Stomach (tissue), 9 donors: ENCODE data around the gene FEV. TPM values are rescaled to one million over a fixed set of nuclear protein-coding genes. Genes with fewer than 3 reads are reported as not detected.

Source experiments
- DNase-seq, 2 donors: peaks; one replicate each; pipeline versions ENCODE4 v3.0.0 to v3.0.0-alpha.2; 2013 to 2019
- H3K27ac ChIP-seq, 5 donors: fragments of 200-600 bp in 4 of 5; sonication (generic) in 4 of 5; one replicate each; pipeline ENCODE4 v1.5.1; 2013 to 2019; ENCODE audit warnings: mild to moderate bottlenecking in 1 of 5, moderate library complexity in 1 of 5
- H3K27me3 ChIP-seq, 3 donors: fragments of 200-600 bp; sonication (generic); one replicate each; pipeline ENCODE4 v1.5.1; 2017 to 2019; ENCODE audit warnings: mixed run types in 1 of 3
- H3K36me3 ChIP-seq, 4 donors: fragments of 200-600 bp; sonication (generic); 1 replicate in 3 of 4; 2 replicates in 1 of 4; pipeline ENCODE4 v1.5.1; 2016 to 2019
- H3K4me1 ChIP-seq, 4 donors: fragments of 200-600 bp; sonication (generic); one replicate each; pipeline ENCODE4 v1.5.1; 2016 to 2019
- H3K4me3 ChIP-seq, 4 donors: fragments of 200-600 bp; sonication (generic) in 3 of 4; one replicate each; pipeline ENCODE4 v1.5.1; 2016 to 2019; ENCODE audit warnings: mild to moderate bottlenecking in 1 of 4
- H3K9me3 ChIP-seq, 4 donors: fragments of 200-600 bp; sonication (generic); one replicate each; pipeline ENCODE4 v1.5.1; 2016 to 2019
- CTCF ChIP-seq, 7 experiments: fragments of 450-650 bp in 4 of 7; fragments of 200-600 bp in 3 of 7; sonication (generic) in 3 of 7; IDR thresholded peaks; one replicate each; pipeline ENCODE4 v1.5.1; 2016 to 2019; ENCODE audit warnings: antibody characterized with exemption in 7 of 7, control low read depth in 2 of 7, mild to moderate bottlenecking in 1 of 7
- EP300 ChIP-seq: sonication (generic); formaldehyde crosslinking; IDR thresholded peaks from one replicate; pipeline ENCODE4 v1.6.1; 2017; ENCODE audit warnings: antibody characterized with exemption
- POLR2A ChIP-seq, 4 donors: fragments of 450-650 bp; IDR thresholded peaks; one replicate each; pipeline ENCODE4 v1.6.1; 2016; ENCODE audit warnings: antibody characterized with exemption in 4 of 4, control low read depth in 2 of 4, mild to moderate bottlenecking in 1 of 4, moderate library complexity in 1 of 4
- POLR2AphosphoS5 ChIP-seq, 3 donors: sonication (generic); formaldehyde crosslinking; IDR thresholded peaks; one replicate each; pipeline ENCODE4 v1.6.1; 2016; ENCODE audit warnings: antibody characterized with exemption in 3 of 3
- WGBS, 5 donors: extraction: QIAGEN DNeasy Blood & Tissue Kit in 3 of 5; methylation state at CpG; one replicate each; pipeline versions ENCODE4 v1.1.5 to v1.1.7; 2013 to 2018; 5-methylcytosine and 5-hydroxymethylcytosine counted together
- intact Hi-C: fragments of 100-400 bp; cut with DNase I; formaldehyde crosslinking; loops from one replicate; pipeline ENCODE4 v1.15.1; 2023; ENCODE audit warnings: low total_unique reads
- polyA plus RNA-seq, 3 donors: library from polyadenylated mRNA; stranded (reverse); fragments of 200-250 nt; gene quantifications; one replicate each; pipeline ENCODE4 v1.2.3, GENCODE V29; 2013
- total RNA-seq, 5 donors: library from RNA; depleted of rRNA; stranded (reverse); fragments of >200 nt; gene quantifications; one replicate each; pipeline versions ENCODE4 v1.1.0 to v1.2.3, GENCODE V29; 2014 to 2016
- donor health status: healthy with polysubstance abuse.
- donor health status: Bipolar disorder and iron deficiency.
- donor health status: healthy.

FEV gene
- total and polyA plus RNA-seq, 8 donors = 0.28 to 6.4 (median 1.1) TPM; not detected in 4

- peak overlapping the region; percentile 23 to 47 (median 33) for H3K4me3 ChIP-seq
- no peaks in the 10 kb centered on the region for H3K9me3 ChIP-seq
- 1 to 3% (median 2%) methylated on average over 19 to 69 of the region's 69 CpGs for WGBS, 5 donors
- intact Hi-C loops = no loop called here
- DNase-seq = peak; percentile 52 to 80
- no peak for TF ChIP-seq CTCF (IDR thresholded peaks at IDR 0.05)
- no peak for TF ChIP-seq EP300
- no peak for TF ChIP-seq POLR2A (IDR thresholded peaks at IDR 0.05)
- no peak for TF ChIP-seq POLR2AphosphoS5 (IDR thresholded peaks at IDR 0.05)
- H3K27ac ChIP-seq = no peak overlapping the region
- H3K4me1 ChIP-seq = peaks cover 37 to 60% (median 53%) of the 10 kb centered on the region in 4 donors
- no peaks in the 10 kb centered on the region for H3K36me3 ChIP-seq
- peaks cover 46 to 100% (median 86%) of the 10 kb centered on the region in 3 donors for H3K27me3 ChIP-seq
Measured at GRCh38 chr2:218981881-218982585, 3.0 kb downstream of the FEV start.

GRCh38 chr2:218981390-218981880, 3.5 kb downstream of the FEV start:
- 2 to 4% (median 3%) methylated on average over 30 to 46 of the region's 46 CpGs for WGBS, 5 donors
- Histone ChIP-seq H3K36me3 (no peaks in the 10 kb centered on the region), H3K4me1 (peaks cover 37 to 60% (median 53%) of the 10 kb centered on the region in 4 donors), H3K27me3 (peaks cover 46 to 99% (median 80%) of the 10 kb centered on the region in 3 donors), H3K4me3 (peak overlapping the region; percentile 23 to 47 (median 33)), H3K9me3 (no peaks in the 10 kb centered on the region), H3K27ac (no peak overlapping the region)
- no peak for TF ChIP-seq POLR2A (IDR thresholded peaks at IDR 0.05)
- DNase-seq = no peak
- intact Hi-C loops = no loop called here

GRCh38 chr2:218980735-218981389, 4.1 kb downstream of the FEV start:
- WGBS, 5 donors = 4 to 5% (median 4%) methylated on average over 25 to 26 of the region's 26 CpGs
- intact Hi-C loops = no loop called here
- no peak for DNase-seq
- H3K4me1 ChIP-seq = peaks cover 37 to 60% (median 53%) of the 10 kb centered on the region in 4 donors
- no peak overlapping the region for H3K27ac ChIP-seq
- no peak for TF ChIP-seq EP300
- no peak for TF ChIP-seq POLR2AphosphoS5 (IDR thresholded peaks at IDR 0.05)
- no peak for TF ChIP-seq CTCF (IDR thresholded peaks at IDR 0.05)
- TF ChIP-seq POLR2A (IDR thresholded peaks at IDR 0.05) = no peak
- peak overlapping the region in 1 of 4 donors; percentile 47 for H3K4me3 ChIP-seq
- no peaks in the 10 kb centered on the region for H3K36me3 ChIP-seq
- H3K9me3 ChIP-seq = no peaks in the 10 kb centered on the region
- H3K27me3 ChIP-seq = peaks cover 49 to 99% (median 74%) of the 10 kb centered on the region in 3 donors

- Histone ChIP-seq H3K27me3 (peaks cover 43 to 99% (median 67%) of the 10 kb centered on the region in 3 donors), H3K36me3 (no peaks in the 10 kb centered on the region), H3K4me1 (peaks cover 35 to 54% (median 46%) of the 10 kb centered on the region in 4 donors), H3K27ac (no peak overlapping the region), H3K9me3 (no peaks in the 10 kb centered on the region), H3K4me3 (peak overlapping the region in 3 of 4 donors; percentile 19 to 47 (median 24))
- DNase-seq = peak; percentile 89 to 94
- TF ChIP-seq CTCF (IDR thresholded peaks at IDR 0.05) (peak in 5 of 7 experiments; percentile 89 to 93 (median 91)), POLR2A (IDR thresholded peaks at IDR 0.05) (no peak)
- intact Hi-C loops = no loop called here
- 1 to 2% (median 1%) methylated on average over 35 to 39 of the region's 39 CpGs for WGBS, 5 donors
Measured at GRCh38 chr2:218979846-218980734, 4.9 kb downstream of the FEV start.
